Pancreas (tissue), 10 donors: ENCODE results near the gene CYYR1. TPM values are rescaled to one million over a fixed set of nuclear protein-coding genes. Genes with fewer than 3 reads are reported as not detected.
A peak's percentile ranks its signal among the peaks of the same experiment; 100 is the strongest.

Experiments
- ATAC-seq, 4 donors: fragments of 200-7000 bp; cut with Tn5 transposase; one replicate each; pipeline versions ENCODE4 v1.8.0 to v1.9.1; 2020; ENCODE audit warnings: mild to moderate bottlenecking in 4 of 4, moderate library complexity in 4 of 4
- DNase-seq, 6 donors: peaks; one replicate each; pipeline ENCODE4 v3.0.0-alpha.2; 2020
- FAIRE-seq: peaks from 2 replicates; lab custom pipeline; 2012; peaks lifted over from hg19 to GRCh38; lab: Jason Lieb, UNC
- H3K27ac ChIP-seq, 4 donors: fragments of 200-600 bp; sonication (generic); 1 replicate in 3 of 4; 2 replicates in 1 of 4; pipeline versions ENCODE4 v1.5.0 to v1.8.0; 2020
- H3K27me3 ChIP-seq, 4 donors: fragments of 200-600 bp; one replicate each; pipeline ENCODE4 v1.8.0; 2021
- H3K36me3 ChIP-seq, 3 donors: fragments of 200-600 bp; sonication (generic) in 1 of 3; one replicate each; pipeline versions ENCODE4 v1.5.0 to v1.8.0; 2020 to 2021
- H3K4me1 ChIP-seq, 3 donors: fragments of 200-600 bp; one replicate each; pipeline ENCODE4 v1.8.0; 2021
- H3K4me3 ChIP-seq, 4 donors: fragments of 200-600 bp; sonication (generic) in 2 of 4; one replicate each; pipeline versions ENCODE4 v1.5.0 to v1.8.0; 2020 to 2021
- H3K9me3 ChIP-seq, 4 donors: fragments of 200-600 bp; one replicate each; pipeline ENCODE4 v1.8.0; 2021
- CTCF ChIP-seq, 4 donors: fragments of 200-600 bp; sonication (generic) in 3 of 4; IDR thresholded peaks; one replicate each; pipeline versions ENCODE4 v1.5.0 to v1.8.0; 2021; ENCODE audit warnings: antibody characterized with exemption in 4 of 4
- WGBS, 2 donors: extraction: QIAGEN DNeasy Blood & Tissue Kit; methylation state at CpG; one replicate each; pipeline ENCODE4 v1.1.7; 2013; 5-methylcytosine and 5-hydroxymethylcytosine counted together
- intact Hi-C, 3 donors: fragments of 100-400 bp; cut with DNase I; formaldehyde crosslinking; loops; one replicate each; pipeline versions ENCODE4 v1.11.1 to v1.14.2; 2022
- polyA plus RNA-seq, 2 donors: library from polyadenylated mRNA; stranded (reverse); fragments of 200-250 nt; gene quantifications; one replicate each; pipeline ENCODE4 v1.2.3, GENCODE V29; 2013
- total RNA-seq, 6 donors: library from RNA; stranded (reverse); fragmentation: NEBNext Ultra II Directional in 4 of 6; extraction: Animal tissue kit (Norgen Biotek cat#: 25700) in 4 of 6; gene quantifications; one replicate each; pipeline versions ENCODE4 v1.2.1 to v1.2.4, GENCODE V29; 2021 to 2023
- donor health status: healthy with polysubstance abuse.
- donor health status: DM: no; HTN: no; CAD: no; lungs with moderate emphysema.
- donor health status: DM: no; HTN: no; CAD: no.
- donor health status: control.
- donor health status: control.
- donor health status: Bipolar disorder and iron deficiency.
- donor health status: DM: yes; HTN: yes; CAD: no.
- donor health status: DM: no; HTN: no; CAD: no.
- donor health status: DM: no; HTN: no; CAD: no.
- donor health status: DM: yes; HTN: yes; CAD: no.

The CYYR1 gene
- total and polyA plus RNA-seq, 8 donors, result 2.2 to 8.1 (median 4.0) TPM

- TF ChIP-seq CTCF (IDR thresholded peaks at IDR 0.05), result no peak
- intact Hi-C loops, result no loop called here
- Histone ChIP-seq H3K27ac (no peak overlapping the region), H3K4me3 (no peak overlapping the region), H3K27me3 (no peaks in the 10 kb centered on the region), H3K9me3 (no peaks in the 10 kb centered on the region), H3K36me3 (no peaks in the 10 kb centered on the region), H3K4me1 (no peaks in the 10 kb centered on the region)
- ATAC-seq (no peak), DNase-seq (no peak), FAIRE-seq (no peak)
- 85 to 90% methylated on average over 4 of the region's 4 CpGs for WGBS, 2 donors
Measured at GRCh38 chr21:26557106-26557505, 16.0 kb downstream of the CYYR1 start.

- Histone ChIP-seq H3K27ac (no peak overlapping the region), H3K4me1 (no peaks in the 10 kb centered on the region), H3K36me3 (no peaks in the 10 kb centered on the region), H3K9me3 (no peaks in the 10 kb centered on the region), H3K27me3 (no peaks in the 10 kb centered on the region), H3K4me3 (no peak overlapping the region)
- WGBS, 2 donors, result 71 to 75% methylated on average over 1 of the region's 1 CpG
- FAIRE-seq (no peak), ATAC-seq (no peak), DNase-seq (no peak)
- no peak for TF ChIP-seq CTCF (IDR thresholded peaks at IDR 0.05)
- intact Hi-C loops, result no loop called here
Measured at GRCh38 chr21:26555540-26556146, 17.4 kb downstream of the CYYR1 start.

GRCh38 chr21:26554365-26554764 lies 18.7 kb downstream of the CYYR1 start:
- no peak for DNase-seq
- peak in 1 of 4 donors; percentile 56 for ATAC-seq
- Histone ChIP-seq H3K4me3 (no peak overlapping the region), H3K9me3 (no peaks in the 10 kb centered on the region), H3K4me1 (no peaks in the 10 kb centered on the region), H3K36me3 (no peaks in the 10 kb centered on the region), H3K27me3 (no peaks in the 10 kb centered on the region), H3K27ac (no peak overlapping the region)
- intact Hi-C loops, result no loop called here
- no peak for FAIRE-seq
- 26 to 30% methylated on average over 2 of the region's 2 CpGs for WGBS, 2 donors
- TF ChIP-seq CTCF (IDR thresholded peaks at IDR 0.05), result no peak

GRCh38 chr21:26553898-26554297 lies 19.2 kb downstream of the CYYR1 start:
- no peak for DNase-seq
- no peak for FAIRE-seq
- Histone ChIP-seq H3K27ac (no peak overlapping the region), H3K36me3 (no peaks in the 10 kb centered on the region), H3K4me1 (no peaks in the 10 kb centered on the region), H3K4me3 (no peak overlapping the region), H3K9me3 (no peaks in the 10 kb centered on the region), H3K27me3 (no peaks in the 10 kb centered on the region)
- TF ChIP-seq CTCF (IDR thresholded peaks at IDR 0.05), result no peak
- intact Hi-C loops, result no loop called here
- ATAC-seq, result no peak
- WGBS, 2 donors, result 54 to 64% methylated on average over 2 of the region's 2 CpGs

- DNase-seq, result no peak
- intact Hi-C loops, result no loop called here
- WGBS, 2 donors, result 44 to 45% methylated on average over 2 of the region's 2 CpGs
- Histone ChIP-seq H3K27me3 (no peaks in the 10 kb centered on the region), H3K4me1 (no peaks in the 10 kb centered on the region), H3K9me3 (no peaks in the 10 kb centered on the region), H3K36me3 (no peaks in the 10 kb centered on the region), H3K4me3 (no peak overlapping the region), H3K27ac (no peak overlapping the region)
- TF ChIP-seq CTCF (IDR thresholded peaks at IDR 0.05), result no peak
- no peak for FAIRE-seq
- ATAC-seq, result no peak
Measured at GRCh38 chr21:26550326-26550725, 22.8 kb downstream of the CYYR1 start.
